Measurements from ENCODE around the gene CDH4. TPM values are rescaled to one million over a fixed set of nuclear protein-coding genes. Genes with fewer than 3 reads are reported as not detected.

Gene CDH4
- total RNA-seq, 1 donor from 2014 or later, result 0.99 TPM

- Mint-ChIP-seq H3K4me3 (ENCODE audit: unreplicated experiment) (no peak overlapping the region), H3K27ac (ENCODE audit: unreplicated experiment) (no peak overlapping the region), H3K36me3 (ENCODE audit: low read depth) (no peaks in the 10 kb centered on the region), H3K27me3 (ENCODE audit: low read depth) (peaks cover 2% of the 10 kb centered on the region), H3K9me3 (ENCODE audit: low read depth) (no peaks in the 10 kb centered on the region), H3K4me1 (ENCODE audit: low read depth) (peaks cover 3% of the 10 kb centered on the region)
- DNase-seq (ENCODE audit: low spot score), result peak; percentile 63
- TF ChIP-seq CTCF (IDR thresholded peaks at IDR 0.05), result no peak
Measured at GRCh38 chr20:61698598-61699494, 446.8 kb downstream of the CDH4 start.

- TF ChIP-seq CTCF (IDR thresholded peaks at IDR 0.05), result no peak
- DNase-seq (ENCODE audit: low spot score), result peak; percentile 75
- Mint-ChIP-seq H3K4me3 (ENCODE audit: unreplicated experiment) (no peak overlapping the region), H3K27ac (ENCODE audit: unreplicated experiment) (no peak overlapping the region), H3K9me3 (ENCODE audit: low read depth) (no peaks in the 10 kb centered on the region), H3K36me3 (ENCODE audit: low read depth) (no peaks in the 10 kb centered on the region), H3K27me3 (ENCODE audit: low read depth) (peaks cover 2% of the 10 kb centered on the region), H3K4me1 (ENCODE audit: low read depth) (peaks cover 3% of the 10 kb centered on the region)
Measured at GRCh38 chr20:61699495-61700374, 447.7 kb downstream of the CDH4 start.

GRCh38 chr20:61700595-61701140, 448.6 kb downstream of the CDH4 start:
- no peak overlapping the region for H3K4me3 Mint-ChIP-seq (ENCODE audit: unreplicated experiment)
- no peak overlapping the region for H3K27ac Mint-ChIP-seq (ENCODE audit: unreplicated experiment)
- no peak for TF ChIP-seq CTCF (IDR thresholded peaks at IDR 0.05)
- DNase-seq (ENCODE audit: low spot score), result peak; percentile 73
- no peaks in the 10 kb centered on the region for H3K27me3 Mint-ChIP-seq (ENCODE audit: low read depth)
- H3K9me3 Mint-ChIP-seq (ENCODE audit: low read depth), result no peaks in the 10 kb centered on the region
- H3K4me1 Mint-ChIP-seq (ENCODE audit: low read depth), result peaks cover 3% of the 10 kb centered on the region
- H3K36me3 Mint-ChIP-seq (ENCODE audit: low read depth), result no peaks in the 10 kb centered on the region

GRCh38 chr20:61701401-61701800, 449.3 kb downstream of the CDH4 start:
- Mint-ChIP-seq H3K4me3 (ENCODE audit: unreplicated experiment) (no peak overlapping the region), H3K27me3 (ENCODE audit: low read depth) (no peaks in the 10 kb centered on the region), H3K36me3 (ENCODE audit: low read depth) (no peaks in the 10 kb centered on the region), H3K9me3 (ENCODE audit: low read depth) (no peaks in the 10 kb centered on the region), H3K27ac (ENCODE audit: unreplicated experiment) (no peak overlapping the region), H3K4me1 (ENCODE audit: low read depth) (peaks cover 3% of the 10 kb centered on the region)
- DNase-seq (ENCODE audit: low spot score), result peak; percentile 72
- TF ChIP-seq CTCF (IDR thresholded peaks at IDR 0.05), result no peak

GRCh38 chr20:61701802-61702201, 449.7 kb downstream of the CDH4 start:
- peak; percentile 24 for DNase-seq (ENCODE audit: low spot score)
- Mint-ChIP-seq H3K27me3 (ENCODE audit: low read depth) (no peaks in the 10 kb centered on the region), H3K4me1 (ENCODE audit: low read depth) (peaks cover 3% of the 10 kb centered on the region), H3K4me3 (ENCODE audit: unreplicated experiment) (no peak overlapping the region), H3K9me3 (ENCODE audit: low read depth) (no peaks in the 10 kb centered on the region), H3K27ac (ENCODE audit: unreplicated experiment) (no peak overlapping the region), H3K36me3 (ENCODE audit: low read depth) (no peaks in the 10 kb centered on the region)
- no peak for TF ChIP-seq CTCF (IDR thresholded peaks at IDR 0.05)
